OCI-LY7 (cell line): ENCODE results near the gene C20orf173.

Source experiments
- CTCF ChIP-seq: fragments of 200-600 bp; sonication (generic); conservative IDR thresholded peaks from 2 replicates; pipeline ENCODE4 v1.5.1; 2014; ENCODE audit warnings: mild to moderate bottlenecking, antibody characterized with exemption, low read length, moderate library complexity, mixed read lengths
- EZH2phosphoT487 ChIP-seq: fragments of 200-600 bp; sonication (generic); IDR thresholded peaks from 2 replicates; pipeline ENCODE4 v1.6.1; 2018; ENCODE audit warnings: low read depth, borderline replicate concordance, mild to moderate bottlenecking, mixed run types, antibody characterized with exemption, low read length, moderate library complexity, mixed read lengths

DNA sequence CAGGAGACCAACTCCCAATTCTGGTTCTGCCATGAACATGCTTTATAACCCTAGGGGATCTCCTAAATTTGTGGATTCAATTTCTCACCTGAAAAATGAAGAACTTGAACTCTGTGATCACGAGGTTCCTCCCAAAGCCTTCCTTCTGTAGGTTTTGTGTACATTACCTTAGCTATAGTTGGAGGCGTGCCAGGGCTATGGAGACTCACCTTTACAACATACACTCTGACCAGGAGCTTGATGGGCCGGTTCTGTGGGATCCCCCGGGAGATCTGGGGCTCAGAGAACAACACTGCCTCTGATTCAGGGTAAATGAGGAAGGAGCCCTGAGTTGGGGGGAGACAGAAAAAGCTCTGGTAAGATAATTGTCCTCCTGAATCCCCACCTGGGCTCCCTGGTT lies 46.5 kb upstream of the C20orf173 start:
- TF ChIP-seq CTCF: no peak
- TF ChIP-seq EZH2phosphoT487: no peak
